ENCODE measurements around the gene LGALS7B.
"Not testable (repeated sequence)": the region's sequence is repeated elsewhere in the genome, so short reads cannot be mapped to it uniquely, and the experiment has no call there.

LGALS7B gene

GRCh38 chr19:38793671-38794070, 4.7 kb downstream of the LGALS7B start:
- DNase-seq (ENCODE audit: low spot score) (no peak), FAIRE-seq (no peak)

- FAIRE-seq (no peak), DNase-seq (ENCODE audit: low spot score) (no peak)
Observed at GRCh38 chr19:38795549-38795948, 6.5 kb downstream of the LGALS7B start.

GRCh38 chr19:38796154-38796553, 7.2 kb downstream of the LGALS7B start:
- DNase-seq (ENCODE audit: low spot score) (no peak), FAIRE-seq (no peak)

DNA sequence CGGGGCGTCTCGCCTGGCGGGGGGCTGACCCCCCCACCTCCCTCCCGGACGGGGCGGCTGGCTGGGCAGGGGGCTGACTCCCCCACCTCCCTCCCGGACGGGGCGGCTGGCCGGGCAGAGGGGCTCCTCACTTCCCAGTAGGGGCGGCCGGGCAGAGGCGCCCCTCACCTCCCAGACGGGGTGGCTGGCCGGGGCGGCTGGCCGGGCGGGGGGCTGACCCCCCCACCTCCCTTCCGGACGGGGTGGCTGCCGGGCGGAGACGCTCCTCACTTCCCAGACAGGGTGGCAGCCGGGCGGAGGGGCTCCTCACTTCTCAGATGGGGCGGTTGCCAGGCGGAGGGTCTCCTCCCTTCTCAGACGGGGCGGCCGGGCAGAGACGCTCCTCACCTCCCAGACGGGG, 8.8 kb downstream of the LGALS7B start:
- not testable (repeated sequence) for DNase-seq (ENCODE audit: low spot score); FAIRE-seq

DNA sequence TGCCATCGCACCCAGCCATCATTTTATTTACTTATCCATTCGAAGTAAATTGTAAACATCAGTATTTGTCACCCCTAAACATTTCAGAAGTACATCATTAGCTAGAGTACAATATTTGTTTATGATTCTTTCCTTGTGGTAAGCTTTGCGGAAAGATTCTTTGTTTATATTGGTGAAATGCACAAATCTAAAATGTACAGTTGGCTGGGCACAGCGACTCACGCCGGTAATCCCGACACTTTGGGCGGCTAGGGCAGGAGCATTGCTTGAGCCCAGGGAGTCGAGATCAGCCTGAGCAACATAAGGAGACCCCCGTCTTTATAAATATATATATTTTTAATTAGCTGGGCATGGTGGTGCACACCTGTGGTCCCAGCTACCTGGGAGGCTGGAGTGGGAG, 10.1 kb downstream of the LGALS7B start:
- no peak for FAIRE-seq
- no peak for DNase-seq (ENCODE audit: low spot score)

GRCh38 chr19:38800577-38801347, 11.8 kb downstream of the LGALS7B start:
- no peak for DNase-seq (ENCODE audit: low spot score)
- FAIRE-seq = no peak

DNA sequence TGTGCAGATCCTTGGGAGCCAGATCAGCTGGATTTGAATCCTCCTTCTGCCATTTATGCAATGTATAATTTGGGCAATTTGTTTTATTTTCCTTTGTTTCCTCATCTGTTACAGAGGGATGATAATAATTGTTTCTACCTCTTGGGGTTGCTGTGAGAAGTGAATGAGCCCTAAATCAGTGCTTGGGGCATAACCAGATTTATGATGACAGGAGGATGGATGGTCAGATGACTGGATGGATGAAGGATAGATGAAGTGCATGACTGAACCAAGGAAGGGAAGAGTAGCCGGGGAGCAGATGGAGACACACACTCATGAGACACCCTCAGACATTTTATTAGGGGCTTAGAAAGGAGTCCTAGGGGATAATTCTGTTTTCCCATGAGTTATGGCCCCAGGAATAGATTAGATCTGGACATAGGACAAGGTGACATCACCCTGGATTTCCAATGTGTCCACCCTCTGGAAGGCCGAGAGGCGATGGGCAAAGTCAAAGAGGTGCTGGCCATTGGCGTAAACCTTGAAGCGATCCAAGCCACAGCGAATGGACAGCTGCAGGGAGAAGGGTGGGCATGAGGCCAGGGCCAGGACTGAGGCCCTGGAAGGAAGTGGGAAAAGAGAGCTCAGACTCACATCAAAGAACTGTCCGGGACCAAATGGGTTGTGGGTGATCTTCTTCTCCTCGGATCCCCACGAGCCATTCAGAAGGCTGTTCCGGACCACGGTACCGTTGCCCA, 12.5 kb downstream of the LGALS7B start:
- DNase-seq (ENCODE audit: low spot score) (no peak), FAIRE-seq (no peak)

DNA sequence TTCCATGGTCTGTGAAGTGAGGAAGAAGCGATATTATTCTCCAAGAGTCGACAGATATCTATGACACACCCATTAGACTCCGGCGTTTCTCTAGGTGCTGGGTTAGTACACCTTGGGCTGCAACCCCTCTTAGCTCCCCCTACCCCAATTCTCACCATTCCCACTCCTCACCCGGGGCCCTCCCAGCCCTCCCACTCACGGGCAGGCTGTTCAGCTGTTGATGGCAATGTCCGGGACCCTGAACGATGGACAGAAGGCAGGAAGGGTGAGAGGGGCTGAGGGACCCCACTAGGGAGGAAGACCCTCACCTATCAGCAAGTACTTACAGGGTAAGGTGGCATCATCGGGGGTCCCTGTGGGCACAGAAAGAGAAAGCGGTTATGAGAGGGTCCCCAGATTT, 14.5 kb downstream of the LGALS7B start:
- no peak for FAIRE-seq
- no peak for DNase-seq (ENCODE audit: low spot score)

DNA sequence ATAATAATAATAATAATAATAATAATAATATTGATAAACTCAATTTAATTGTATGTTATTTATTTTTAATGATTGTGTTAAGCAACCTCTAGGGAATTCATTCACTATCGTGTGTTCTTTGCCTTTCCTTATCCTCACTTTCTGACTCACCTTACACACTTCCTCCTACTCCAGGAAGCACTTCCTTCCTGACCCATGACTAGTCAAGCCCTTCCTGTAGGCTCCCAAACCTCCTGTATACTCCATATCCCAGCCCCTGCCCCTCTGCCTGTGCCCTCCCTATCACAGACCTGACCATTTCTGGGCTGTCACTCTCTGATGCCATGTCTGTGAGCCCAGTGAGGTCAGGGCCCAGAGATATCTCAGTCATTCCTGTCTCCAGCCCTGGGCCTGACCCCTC, 16.2 kb downstream of the LGALS7B start:
- no peak for DNase-seq (ENCODE audit: low spot score)
- no peak for FAIRE-seq

DNA sequence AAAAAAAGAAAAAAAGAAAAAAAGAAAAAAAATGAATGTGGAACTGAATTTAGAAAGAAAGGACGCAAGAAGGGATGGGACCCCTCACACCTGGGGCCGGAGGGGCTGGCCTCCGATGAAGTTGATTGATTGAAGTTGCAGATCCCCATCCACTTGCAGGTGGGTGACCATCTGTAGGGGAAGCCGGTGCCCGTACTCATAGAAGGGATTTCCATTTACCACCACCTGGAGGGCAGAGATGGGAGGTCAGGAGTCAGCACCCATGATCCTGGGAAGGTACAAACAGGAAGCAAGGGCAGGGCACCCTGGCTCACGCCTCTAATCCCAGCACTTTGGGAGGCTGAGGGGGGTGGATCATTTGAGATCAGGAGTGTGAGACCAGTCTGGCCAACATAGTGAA, 17.4 kb downstream of the LGALS7B start:
- DNase-seq (ENCODE audit: low spot score) = no peak
- no peak for FAIRE-seq

GRCh38 chr19:38807374-38808098, 18.5 kb downstream of the LGALS7B start:
- DNase-seq (ENCODE audit: low spot score); FAIRE-seq: not testable (repeated sequence)

DNA sequence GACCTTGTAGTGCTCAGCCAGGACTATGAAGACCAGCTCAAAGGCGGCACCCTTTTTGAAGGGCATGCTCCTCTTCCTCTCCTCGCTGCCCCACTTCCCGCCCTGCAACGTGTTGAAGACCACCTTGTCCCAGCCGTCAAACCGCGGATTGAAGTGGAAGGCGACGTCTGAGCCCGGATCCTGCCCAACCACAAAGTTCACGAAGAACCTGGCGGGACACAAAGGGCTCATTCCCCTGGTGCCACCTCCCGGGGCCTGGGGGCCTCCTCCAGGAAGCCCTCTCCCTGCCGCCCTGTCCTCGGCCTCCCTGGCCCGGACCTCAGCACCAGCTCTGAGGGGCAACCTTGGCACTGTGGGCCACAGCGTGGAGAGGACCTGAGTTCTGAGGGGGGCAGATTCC, 19.7 kb downstream of the LGALS7B start:
- DNase-seq (ENCODE audit: low spot score) (no peak), FAIRE-seq (no peak)

DNA sequence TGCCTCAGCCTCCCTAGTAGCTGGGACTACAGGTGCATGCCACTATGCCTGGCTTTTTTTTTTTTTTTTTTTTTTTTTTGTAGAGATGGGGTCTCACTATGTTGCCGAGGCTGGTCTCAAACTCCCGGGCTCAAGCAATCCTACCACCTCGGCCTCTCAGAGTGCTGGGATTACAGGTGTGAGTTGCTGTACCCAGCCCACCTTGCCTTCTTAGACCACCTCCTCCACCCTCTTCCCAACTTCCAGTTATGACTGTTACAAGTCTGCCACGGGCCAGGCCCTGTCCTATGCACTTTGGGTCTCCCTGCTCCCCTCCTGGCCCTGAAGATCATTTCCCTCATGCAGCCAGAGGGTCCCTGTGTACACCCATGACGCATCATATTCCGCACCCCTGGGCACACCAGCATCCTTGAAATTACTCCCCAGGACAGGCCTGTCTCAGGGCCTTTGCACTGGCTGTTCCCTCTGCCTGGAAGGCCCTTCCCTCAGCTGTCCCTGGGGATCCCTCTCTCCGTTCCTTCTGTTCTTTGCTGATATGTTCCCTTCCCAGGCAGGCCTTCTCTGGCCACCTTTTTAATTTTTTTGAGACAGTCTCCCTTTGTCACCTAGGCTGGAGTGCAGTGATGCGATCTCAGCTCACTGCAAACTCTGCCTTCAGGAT, 20.7 kb downstream of the LGALS7B start:
- FAIRE-seq (no peak), DNase-seq (ENCODE audit: low spot score) (no peak)

DNA sequence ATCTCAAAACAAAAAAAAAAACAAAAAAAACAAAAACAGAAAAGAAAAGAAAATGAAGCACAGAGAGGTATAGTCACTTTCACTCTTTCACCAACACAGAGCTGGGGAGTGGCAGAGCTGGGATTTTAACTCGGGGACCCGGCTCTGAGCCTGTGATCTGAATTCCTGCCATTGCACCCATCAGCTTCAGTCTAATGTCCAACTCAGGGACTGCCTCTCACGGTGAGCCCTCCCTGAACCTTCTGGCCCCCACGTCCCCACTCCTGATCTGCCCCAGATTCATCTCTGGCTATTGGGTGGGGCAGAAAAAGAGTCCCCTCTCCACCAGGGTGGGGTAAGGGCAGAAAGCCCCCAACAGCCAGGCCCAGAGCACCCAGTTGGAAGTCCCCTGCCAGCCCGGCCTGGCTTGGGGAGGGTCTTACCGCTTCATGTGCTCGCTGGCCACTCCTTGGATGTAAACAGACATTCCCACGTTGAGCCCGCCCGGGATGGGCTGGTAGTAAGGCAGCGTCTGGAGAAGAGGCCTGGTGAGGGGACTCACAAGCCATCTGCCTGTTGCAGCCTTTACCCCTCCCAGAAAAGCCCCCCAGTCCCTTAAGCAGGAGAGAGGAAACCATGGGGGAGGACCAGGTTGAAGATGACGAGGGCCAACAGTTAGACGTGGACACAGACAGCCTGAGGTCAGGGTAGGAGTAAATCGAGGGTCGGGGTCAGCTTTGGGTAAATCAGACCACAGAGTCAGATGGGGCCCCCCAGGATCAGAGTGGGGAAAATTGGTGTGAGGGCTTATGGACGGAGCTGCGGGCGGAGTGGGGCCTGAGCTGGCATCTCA, 23.2 kb downstream of the LGALS7B start:
- no peak for DNase-seq (ENCODE audit: low spot score)

DNA sequence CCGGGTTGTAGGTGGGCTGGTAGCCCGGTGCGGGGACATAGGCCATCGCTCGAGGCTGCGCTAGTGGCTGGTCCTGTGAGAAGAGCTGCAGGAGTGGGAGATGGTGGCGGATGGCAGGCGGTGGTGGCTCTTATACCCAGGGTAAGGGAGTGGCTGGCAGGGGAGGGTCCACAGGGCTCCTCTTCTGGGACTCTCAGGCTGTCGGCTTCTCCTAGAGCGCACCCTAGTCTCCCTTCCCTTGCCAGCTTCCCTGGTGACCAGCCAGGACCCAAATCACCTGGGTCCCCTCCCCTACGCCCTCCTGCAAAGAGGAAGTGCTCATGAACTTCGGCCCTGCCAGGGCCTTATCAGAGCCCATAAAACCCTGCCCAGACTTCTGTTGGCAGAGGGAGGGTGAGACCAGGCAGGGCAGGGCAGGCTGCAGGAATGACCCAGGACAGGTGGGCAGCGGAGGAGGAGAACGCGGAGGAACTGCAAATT, 23.9 kb downstream of the LGALS7B start, which contains the start of gene LGALS4:
Gene LGALS4 (minus strand): TSS at position 105 of the 480 bp plus-strand sequence. CDS start 59 bp downstream, at position 46.
- FAIRE-seq (no peak), DNase-seq (ENCODE audit: low spot score) (no peak)

More for the DNA sequence above, 23.2 kb downstream of the LGALS7B start:
- FAIRE-seq = no peak

- DNase-seq (ENCODE audit: low spot score) (no peak), FAIRE-seq (no peak)
Observed at GRCh38 chr19:38813323-38813722, 24.3 kb downstream of the LGALS7B start.

- DNase-seq (ENCODE audit: low spot score); FAIRE-seq: not testable (repeated sequence)
Observed at GRCh38 chr19:38813932-38814331, 24.9 kb downstream of the LGALS7B start.

- no peak for DNase-seq (ENCODE audit: low spot score)
- FAIRE-seq = no peak
Observed at GRCh38 chr19:38815059-38816001, 26.3 kb downstream of the LGALS7B start.

- no peak for FAIRE-seq
Observed at GRCh38 chr19:38816131-38816750, 27.2 kb downstream of the LGALS7B start.

More at GRCh38 chr19:38816131-38816750, 27.2 kb downstream of the LGALS7B start:
- no peak for DNase-seq (ENCODE audit: low spot score)
